Peyer's patch (tissue), 4 donors: Measurements from ENCODE around the gene OSBPL10. TPM values are rescaled to one million over a fixed set of nuclear protein-coding genes. Genes with fewer than 3 reads are reported as not detected.
A peak's percentile ranks its signal among the peaks of the same experiment; 100 is the strongest.

ENCODE experiments used
- DNase-seq, 3 donors: peaks; one replicate each; pipeline ENCODE4 v3.0.0-alpha.2; 2017 to 2019
- H3K27ac ChIP-seq, 4 donors: fragments of 200-600 bp; sonication (generic); one replicate each; pipeline ENCODE4 v1.5.1; 2016 to 2019
- H3K27me3 ChIP-seq, 2 donors: fragments of 200-600 bp; sonication (generic); one replicate each; pipeline ENCODE4 v1.5.1; 2019
- H3K36me3 ChIP-seq, 3 donors: fragments of 200-600 bp; sonication (generic); one replicate each; pipeline ENCODE4 v1.5.1; 2016 to 2019
- H3K4me1 ChIP-seq, 4 donors: fragments of 200-600 bp; sonication (generic); one replicate each; pipeline ENCODE4 v1.5.1; 2016 to 2019
- H3K4me3 ChIP-seq, 4 donors: fragments of 200-600 bp; sonication (generic); 1 replicate in 3 of 4; 2 replicates in 1 of 4; pipeline ENCODE4 v1.5.1; 2016 to 2019; ENCODE audit warnings: mild to moderate bottlenecking in 1 of 4
- H3K9me3 ChIP-seq, 4 donors: fragments of 200-600 bp; sonication (generic); one replicate each; pipeline ENCODE4 v1.5.1; 2016 to 2019; ENCODE audit warnings: mild to moderate bottlenecking in 1 of 4
- POLR2A ChIP-seq, 2 donors: fragments of 450-650 bp; IDR thresholded peaks; one replicate each; pipeline ENCODE4 v1.5.1; 2017; ENCODE audit warnings: antibody characterized with exemption in 2 of 2, mild to moderate bottlenecking in 2 of 2, moderate library complexity in 2 of 2
- total RNA-seq, 4 donors: library from RNA; depleted of rRNA; stranded (reverse); fragments of >200 nt; gene quantifications; one replicate each; pipeline ENCODE4 v1.1.0, GENCODE V29; 2016
- TF ChIP-seq, protein P1 (sequence below), 6 experiments: fragments of 450-650 bp in 4 of 6; fragments of 200-600 bp in 2 of 6; sonication (generic) in 1 of 6; IDR thresholded peaks; one replicate each; pipeline ENCODE4 v1.5.1; 2017 to 2019; ENCODE audit warnings: antibody characterized with exemption in 6 of 6, mild to moderate bottlenecking in 3 of 6, moderate library complexity in 1 of 6

Gene OSBPL10
- total RNA-seq, 4 donors from 2014 or later = 18.5 to 128 (median 60.5) TPM

DNA sequence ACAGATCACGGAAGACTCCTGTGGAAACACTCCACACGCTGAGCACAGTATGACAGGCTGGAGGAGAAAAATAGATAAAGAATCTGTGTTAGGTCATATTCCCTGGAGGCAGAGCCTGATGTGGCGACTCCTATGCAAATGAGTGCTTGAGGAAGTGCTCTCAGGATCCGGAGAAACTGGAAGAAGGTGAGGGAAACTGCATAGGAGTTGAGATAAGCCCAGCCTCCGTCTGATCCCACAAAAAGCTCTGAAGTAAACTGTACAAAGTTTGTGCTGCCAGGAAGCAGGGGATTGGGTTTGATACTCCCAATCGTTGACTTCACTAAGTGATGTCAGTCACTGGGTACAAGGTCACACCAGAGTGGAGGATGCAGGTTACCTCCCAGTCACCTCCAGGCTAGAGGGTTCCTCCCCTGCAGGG lies 33.4 kb downstream of the OSBPL10 start:
- no peak for TF ChIP-seq POLR2A (IDR thresholded peaks at IDR 0.05)
- TF ChIP-seq, protein P1, sequence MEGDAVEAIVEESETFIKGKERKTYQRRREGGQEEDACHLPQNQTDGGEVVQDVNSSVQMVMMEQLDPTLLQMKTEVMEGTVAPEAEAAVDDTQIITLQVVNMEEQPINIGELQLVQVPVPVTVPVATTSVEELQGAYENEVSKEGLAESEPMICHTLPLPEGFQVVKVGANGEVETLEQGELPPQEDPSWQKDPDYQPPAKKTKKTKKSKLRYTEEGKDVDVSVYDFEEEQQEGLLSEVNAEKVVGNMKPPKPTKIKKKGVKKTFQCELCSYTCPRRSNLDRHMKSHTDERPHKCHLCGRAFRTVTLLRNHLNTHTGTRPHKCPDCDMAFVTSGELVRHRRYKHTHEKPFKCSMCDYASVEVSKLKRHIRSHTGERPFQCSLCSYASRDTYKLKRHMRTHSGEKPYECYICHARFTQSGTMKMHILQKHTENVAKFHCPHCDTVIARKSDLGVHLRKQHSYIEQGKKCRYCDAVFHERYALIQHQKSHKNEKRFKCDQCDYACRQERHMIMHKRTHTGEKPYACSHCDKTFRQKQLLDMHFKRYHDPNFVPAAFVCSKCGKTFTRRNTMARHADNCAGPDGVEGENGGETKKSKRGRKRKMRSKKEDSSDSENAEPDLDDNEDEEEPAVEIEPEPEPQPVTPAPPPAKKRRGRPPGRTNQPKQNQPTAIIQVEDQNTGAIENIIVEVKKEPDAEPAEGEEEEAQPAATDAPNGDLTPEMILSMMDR (IDR thresholded peaks at IDR 0.05) = no peak
- Histone ChIP-seq H3K27me3 (no peaks in the 10 kb centered on the region), H3K9me3 (no peaks in the 10 kb centered on the region), H3K4me3 (no peak overlapping the region), H3K36me3 (no peaks in the 10 kb centered on the region), H3K4me1 (peaks cover 0 to 7% (median 1%) of the 10 kb centered on the region in 4 donors), H3K27ac (peak overlapping the region in 2 of 4 donors; percentile 66 to 71)
- DNase-seq = no peak

DNA sequence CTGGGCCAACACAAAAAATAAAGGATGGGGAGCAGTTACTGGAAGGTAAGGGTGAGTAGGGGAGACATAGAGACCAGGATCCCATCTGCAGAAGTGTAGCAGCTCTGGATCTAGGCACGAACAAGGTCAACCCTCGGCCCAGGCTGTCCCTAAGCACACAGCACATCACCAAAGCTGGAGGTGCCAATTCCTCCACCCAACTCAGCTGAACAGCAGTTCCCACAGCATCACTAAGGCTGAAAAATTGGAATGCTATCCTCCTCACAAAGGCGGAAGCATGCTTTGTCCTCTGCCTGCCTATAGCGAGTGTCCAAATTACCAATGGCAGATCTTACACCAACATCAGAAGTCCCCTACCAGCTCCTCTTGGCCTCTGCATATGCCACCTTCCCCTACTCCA lies 33.9 kb downstream of the OSBPL10 start:
- Histone ChIP-seq H3K27me3 (no peaks in the 10 kb centered on the region), H3K4me1 (peaks cover 0 to 7% (median 1%) of the 10 kb centered on the region in 4 donors), H3K4me3 (no peak overlapping the region), H3K27ac (peak overlapping the region in 2 of 4 donors; percentile 66 to 71), H3K9me3 (no peaks in the 10 kb centered on the region), H3K36me3 (no peaks in the 10 kb centered on the region)
- TF ChIP-seq, protein P1 (IDR thresholded peaks at IDR 0.05) = no peak
- TF ChIP-seq POLR2A (IDR thresholded peaks at IDR 0.05) = no peak
- no peak for DNase-seq

DNA sequence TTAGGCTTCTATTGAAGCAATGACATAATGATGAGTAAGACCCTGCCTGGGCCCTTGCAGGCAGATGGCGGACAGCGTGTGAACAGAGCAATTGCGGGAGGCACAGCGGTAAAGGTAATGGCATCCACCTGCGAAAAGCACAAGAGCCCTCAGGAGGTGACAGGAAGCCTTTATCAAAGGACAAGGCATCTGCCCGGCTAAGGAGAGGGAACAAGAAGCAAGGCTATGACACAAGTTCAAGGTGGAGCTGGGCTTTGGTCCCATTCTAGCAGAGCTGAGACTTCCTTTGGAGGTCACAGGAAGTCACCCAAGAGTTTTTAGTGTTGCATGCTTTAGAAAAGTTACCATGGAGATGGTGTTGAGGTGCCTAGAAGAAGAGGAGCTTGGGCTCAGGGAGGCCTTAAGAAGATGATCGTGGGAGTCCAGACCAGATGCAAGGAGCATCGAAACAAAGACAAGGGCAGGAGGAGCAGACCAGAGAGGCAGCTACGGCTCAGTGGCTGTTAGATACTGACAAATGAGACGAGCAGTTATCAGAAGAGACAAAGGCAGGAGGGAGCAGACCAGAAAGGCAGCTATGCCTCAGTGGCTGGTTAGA lies 34.5 kb downstream of the OSBPL10 start:
- H3K36me3 ChIP-seq = no peaks in the 10 kb centered on the region
- H3K27ac ChIP-seq = peak overlapping the region in 2 of 4 donors; percentile 66 to 71
- no peaks in the 10 kb centered on the region for H3K9me3 ChIP-seq
- DNase-seq = no peak
- peaks cover 0 to 7% (median 1%) of the 10 kb centered on the region in 4 donors for H3K4me1 ChIP-seq
- no peak for TF ChIP-seq POLR2A (IDR thresholded peaks at IDR 0.05)
- TF ChIP-seq, protein P1 (IDR thresholded peaks at IDR 0.05) = no peak
- H3K4me3 ChIP-seq = no peak overlapping the region
- no peaks in the 10 kb centered on the region for H3K27me3 ChIP-seq

DNA sequence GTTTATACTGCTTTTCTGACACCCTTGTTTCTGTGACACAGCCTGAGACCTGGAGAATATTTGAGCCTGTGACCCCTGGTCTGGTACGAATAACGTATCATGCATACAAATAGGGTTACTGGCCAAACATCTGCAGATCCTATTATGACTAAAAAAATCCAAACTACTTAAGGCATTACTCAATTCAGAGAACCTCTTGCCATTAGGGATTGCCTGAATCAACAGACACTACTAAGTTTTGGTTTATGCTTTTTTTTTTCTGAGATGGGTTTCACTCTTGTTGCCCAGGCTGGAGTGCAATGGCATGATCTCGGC lies 35.4 kb downstream of the OSBPL10 start:
- H3K4me3 ChIP-seq = no peak overlapping the region
- peak overlapping the region in 2 of 4 donors; percentile 66 to 71 for H3K27ac ChIP-seq
- TF ChIP-seq, protein P1 (IDR thresholded peaks at IDR 0.05) = no peak
- no peak for TF ChIP-seq POLR2A (IDR thresholded peaks at IDR 0.05)
- no peaks in the 10 kb centered on the region for H3K27me3 ChIP-seq
- H3K4me1 ChIP-seq = peaks cover 0 to 7% (median 2%) of the 10 kb centered on the region in 4 donors
- DNase-seq = no peak
- H3K9me3 ChIP-seq = no peaks in the 10 kb centered on the region
- no peaks in the 10 kb centered on the region for H3K36me3 ChIP-seq

DNA sequence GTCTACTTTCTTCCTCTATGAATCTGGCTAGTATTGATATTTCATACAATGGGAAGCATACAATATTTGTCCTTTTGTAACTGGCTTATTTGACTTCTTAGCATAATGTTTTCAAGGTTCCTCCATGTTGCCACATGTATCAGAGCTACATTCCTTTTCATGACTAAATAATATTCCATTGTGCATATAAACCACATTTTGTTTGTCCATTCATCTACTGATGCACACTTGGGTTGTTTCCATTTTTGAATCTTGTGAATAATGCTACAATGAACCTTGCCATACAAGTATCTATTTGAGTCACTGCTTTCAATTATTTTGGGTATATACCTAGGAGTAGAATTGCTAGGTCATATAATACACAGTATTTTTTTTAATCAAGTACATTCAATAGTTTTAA lies 38.0 kb downstream of the OSBPL10 start:
- TF ChIP-seq, protein P1 (IDR thresholded peaks at IDR 0.05) = no peak
- no peak for TF ChIP-seq POLR2A (IDR thresholded peaks at IDR 0.05)
- Histone ChIP-seq H3K4me1 (peaks cover 0 to 3% (median 2%) of the 10 kb centered on the region in 4 donors), H3K36me3 (no peaks in the 10 kb centered on the region), H3K27me3 (no peaks in the 10 kb centered on the region), H3K9me3 (no peaks in the 10 kb centered on the region), H3K4me3 (no peak overlapping the region), H3K27ac (no peak overlapping the region)
- DNase-seq = no peak
